Measurements from ENCODE around the gene FECH. TPM values are rescaled to one million over a fixed set of nuclear protein-coding genes. Genes with fewer than 3 reads are reported as not detected.

Gene FECH, protein sequence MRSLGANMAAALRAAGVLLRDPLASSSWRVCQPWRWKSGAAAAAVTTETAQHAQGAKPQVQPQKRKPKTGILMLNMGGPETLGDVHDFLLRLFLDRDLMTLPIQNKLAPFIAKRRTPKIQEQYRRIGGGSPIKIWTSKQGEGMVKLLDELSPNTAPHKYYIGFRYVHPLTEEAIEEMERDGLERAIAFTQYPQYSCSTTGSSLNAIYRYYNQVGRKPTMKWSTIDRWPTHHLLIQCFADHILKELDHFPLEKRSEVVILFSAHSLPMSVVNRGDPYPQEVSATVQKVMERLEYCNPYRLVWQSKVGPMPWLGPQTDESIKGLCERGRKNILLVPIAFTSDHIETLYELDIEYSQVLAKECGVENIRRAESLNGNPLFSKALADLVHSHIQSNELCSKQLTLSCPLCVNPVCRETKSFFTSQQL
- 31.1 and 31.5 TPM in 2 replicates for total RNA-seq

DNA sequence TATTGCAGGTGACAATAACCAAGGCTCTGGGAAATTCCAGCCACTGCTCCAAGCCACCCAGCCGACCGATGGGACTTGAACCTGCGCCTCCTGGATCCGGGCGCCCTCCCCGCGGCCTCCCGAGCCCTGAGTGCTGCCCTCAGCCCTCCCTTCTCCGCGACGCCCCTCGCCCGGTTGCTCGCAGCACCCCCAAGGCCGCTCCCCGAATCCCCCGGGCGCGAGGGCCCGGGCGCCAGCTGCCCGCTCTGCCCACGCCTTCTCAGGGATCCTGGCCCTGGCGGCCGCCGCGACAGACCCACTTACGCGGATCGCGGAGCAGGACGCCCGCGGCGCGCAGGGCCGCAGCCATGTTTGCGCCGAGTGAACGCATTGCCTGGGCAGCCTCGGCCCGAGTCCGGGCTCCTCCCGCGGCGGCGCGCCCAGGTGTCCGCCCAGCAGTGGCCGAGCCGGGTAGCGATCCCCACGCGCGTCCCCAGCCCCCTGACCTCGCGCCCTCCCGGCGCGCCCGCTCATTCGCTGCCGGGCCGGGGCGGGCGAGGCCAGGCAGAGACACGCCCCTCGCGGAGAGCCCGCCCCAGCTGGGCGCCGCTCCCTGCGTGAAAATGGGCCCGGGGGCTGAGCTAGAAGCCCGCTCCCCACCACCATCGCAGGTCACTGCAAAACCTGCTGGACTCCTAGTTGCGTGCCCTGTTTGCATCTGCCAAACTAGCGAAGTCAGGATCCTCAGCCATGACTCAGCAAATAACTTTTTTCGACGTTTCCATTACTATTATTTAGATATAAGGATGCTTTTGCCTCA lies at the start of gene FECH:
Gene FECH, minus strand, starts transcription at position 452 of the 799 bp plus-strand sequence. Its CDS starts 82 bp downstream, at position 370.

Other genes starting within 250 kb of the FECH start
- gene ST8SIA3, start 234.1 kb downstream of the FECH start, total RNA-seq = not detected in 2 replicates
- gene ONECUT2, start 151.3 kb downstream of the FECH start, total RNA-seq = under 0.01 TPM in 2 replicates
- 160 and 320 TPM in 2 replicates for gene NARS1, start 35.1 kb upstream of the FECH start, total RNA-seq
- gene ATP8B1, start 216.6 kb upstream of the FECH start, total RNA-seq = 6.1 and 37.5 TPM in 2 replicates